Smooth muscle cell (in vitro differentiated cells): ENCODE results near the gene ST13. TPM values are rescaled to one million over a fixed set of nuclear protein-coding genes. Genes with fewer than 3 reads are reported as not detected.

ENCODE experiments used
- DNase-seq: peaks from one replicate; lab custom pipeline; 2025; ENCODE audit not compliant: unreplicated experiment; lab: John Stamatoyannopoulos, UW
- H2AFZ ChIP-seq: fragments of 200-600 bp; sonication (generic); 2 replicates; pipeline ENCODE4 v1.6.0; 2016; ENCODE audit warnings: antibody characterized with exemption, low read depth, mild to moderate bottlenecking
- H3F3A ChIP-seq: fragments of 200-600 bp; sonication (generic); 2 replicates; pipeline ENCODE4 v1.6.0; 2017; ENCODE audit warnings: antibody characterized with exemption, low read depth
- H3K27ac ChIP-seq: fragments of 200-600 bp; sonication (generic); 2 replicates; pipeline ENCODE4 v1.5.1; 2016; ENCODE audit warnings: low read depth, mild to moderate bottlenecking
- H3K27me3 ChIP-seq: fragments of 200-600 bp; sonication (generic); 2 replicates; pipeline ENCODE4 v1.6.1; 2016; ENCODE audit warnings: low read depth, mild to moderate bottlenecking
- H3K36me3 ChIP-seq: fragments of 200-600 bp; sonication (generic); 2 replicates; pipeline ENCODE4 v1.5.1; 2016; ENCODE audit warnings: low read depth
- H3K4me1 ChIP-seq: fragments of 200-600 bp; sonication (generic); 2 replicates; pipeline ENCODE4 v1.5.1; 2016; ENCODE audit warnings: low read depth
- H3K4me2 ChIP-seq: fragments of 200-600 bp; sonication (generic); 2 replicates; pipeline ENCODE4 v1.6.0; 2016; ENCODE audit warnings: mild to moderate bottlenecking
- H3K4me3 ChIP-seq: fragments of 200-600 bp; sonication (generic); 2 replicates; pipeline ENCODE4 v1.5.1; 2016; ENCODE audit warnings: mild to moderate bottlenecking
- H3K79me2 ChIP-seq: fragments of 200-600 bp; sonication (generic); 2 replicates; pipeline ENCODE4 v1.6.0; 2016; ENCODE audit warnings: low read depth, mild to moderate bottlenecking
- H3K9ac ChIP-seq: fragments of 200-600 bp; sonication (generic); 2 replicates; pipeline ENCODE4 v1.6.0; 2016; ENCODE audit warnings: low read depth
- H3K9me3 ChIP-seq: fragments of 200-600 bp; sonication (generic); replicated peaks from 2 replicates; pipeline ENCODE4 v1.5.1; 2016; ENCODE audit warnings: low read depth
- H4K20me1 ChIP-seq: fragments of 200-600 bp; sonication (generic); 2 replicates; pipeline ENCODE4 v1.6.0; 2016; ENCODE audit warnings: low read depth
- CTCF ChIP-seq: fragments of 200-600 bp; sonication (generic); IDR thresholded peaks from 2 replicates; pipeline ENCODE4 v1.5.1; 2017; ENCODE audit warnings: borderline replicate concordance, mild to moderate bottlenecking, antibody characterized with exemption; ENCODE audit not compliant: insufficient read depth, poor library complexity, severe bottlenecking
- WGBS: methylation state at CpG from one replicate; pipeline ENCODE4 v1.1.7; 2016; ENCODE audit warnings: low lambda C conversion rate; 5-methylcytosine and 5-hydroxymethylcytosine counted together
- polyA plus RNA-seq: library from polyadenylated mRNA; unstranded; fragments of >200 nt; fragmentation: Nextera tagmentation; extraction: Ambion mirVana; gene quantifications from 2 replicates; pipeline ENCODE4 v1.2.1, GENCODE V29; 2016
- total RNA-seq: library from RNA; depleted of rRNA; stranded (reverse); fragments of >200 nt; gene quantifications from 2 replicates; pipeline ENCODE4 v1.2.3, GENCODE V29; 2014

Gene ST13
- total and polyA plus RNA-seq, 2 experiments from 2014 or later, result 118 to 129 TPM

- Histone ChIP-seq H3K4me3 (no peak overlapping the region), H3K36me3 (peaks cover 7% of the 10 kb centered on the region), H3K27ac (no peak overlapping the region), H2AFZ (no peak overlapping the region), H3F3A (no peaks in the 10 kb centered on the region), H3K4me1 (no peaks in the 10 kb centered on the region), H3K79me2 (peaks cover 39% of the 10 kb centered on the region), H3K27me3 (no peaks in the 10 kb centered on the region), H4K20me1 (peaks cover 35% of the 10 kb centered on the region), H3K9ac (no peak overlapping the region), H3K4me2 (no peak overlapping the region), H3K9me3 (no peaks in the 10 kb centered on the region)
- 93% methylated on average over 2 of the region's 2 CpGs for WGBS
- DNase-seq, result no peak
- TF ChIP-seq CTCF, result no peak
Measured at GRCh38 chr22:40867109-40867508, 10.7 kb upstream of the ST13 start.

- TF ChIP-seq CTCF, result no peak
- Histone ChIP-seq H3F3A (no peaks in the 10 kb centered on the region), H3K79me2 (peaks cover 79% of the 10 kb centered on the region), H3K4me3 (no peak overlapping the region), H3K27me3 (no peaks in the 10 kb centered on the region), H3K4me2 (no peak overlapping the region), H3K36me3 (no peaks in the 10 kb centered on the region), H3K9me3 (no peaks in the 10 kb centered on the region), H3K4me1 (peaks cover 7% of the 10 kb centered on the region), H4K20me1 (peaks cover 35% of the 10 kb centered on the region), H3K9ac (no peak overlapping the region), H3K27ac (no peak overlapping the region), H2AFZ (no peak overlapping the region)
- WGBS, result 93% methylated on average over 2 of the region's 2 CpGs
- DNase-seq, result no peak
Measured at GRCh38 chr22:40862537-40862936, 6.1 kb upstream of the ST13 start.

- 95% methylated on average over 3 of the region's 3 CpGs for WGBS
- H3K79me2 ChIP-seq, result peaks cover 79% of the 10 kb centered on the region
- no peaks in the 10 kb centered on the region for H3K9me3 ChIP-seq
- H3K27me3 ChIP-seq, result no peaks in the 10 kb centered on the region
- H3K4me1 ChIP-seq, result peaks cover 7% of the 10 kb centered on the region
- DNase-seq, result no peak
- TF ChIP-seq CTCF, result no peak
- no peaks in the 10 kb centered on the region for H3K36me3 ChIP-seq
- no peak within 1 kb of the TSS for H3K4me3 ChIP-seq
- no peak within 1 kb of the TSS for H2AFZ ChIP-seq
- H3K27ac ChIP-seq, result no peak within 1 kb of the TSS
- peaks cover 34% of the 10 kb centered on the region for H4K20me1 ChIP-seq
- no peak within 1 kb of the TSS for H3K9ac ChIP-seq
- H3K4me2 ChIP-seq, result no peak within 1 kb of the TSS
- H3F3A ChIP-seq, result no peaks in the 10 kb centered on the region
Measured at GRCh38 chr22:40862013-40862412, 5.6 kb upstream of the ST13 start, which contains the start of gene DNAJB7. DNAJB7 (minus strand) TSS chr22:40862113; CDS start chr22:40861994, 119 bp downstream.

GRCh38 chr22:40857309-40857855 is 943 bp upstream of the ST13 start:
- no peak for TF ChIP-seq CTCF
- Histone ChIP-seq H3K79me2 (peaks cover 88% of the 10 kb centered on the region), H3K9me3 (no peaks in the 10 kb centered on the region), H3K27ac (peak overlapping the region; percentile 98), H2AFZ (peak overlapping the region; percentile 81), H3K27me3 (no peaks in the 10 kb centered on the region), H3F3A (no peaks in the 10 kb centered on the region), H3K9ac (peak overlapping the region; percentile 99), H3K4me3 (peak overlapping the region; percentile 91), H3K4me2 (peak overlapping the region; percentile 89), H3K36me3 (no peaks in the 10 kb centered on the region), H4K20me1 (peaks cover 30% of the 10 kb centered on the region), H3K4me1 (peaks cover 41% of the 10 kb centered on the region)
- 14% methylated on average over 18 of the region's 18 CpGs for WGBS
- DNase-seq, result no peak
